IMR-90 (cell line): ENCODE results near the gene DCUN1D2. TPM values are rescaled to one million over a fixed set of nuclear protein-coding genes. Genes with fewer than 3 reads are reported as not detected.

Source experiments
- ATAC-seq: fragments of 200-7000 bp; cut with Tn5 transposase; 2 replicates; pipeline ENCODE4 v1.9.1; 2020; ENCODE audit warnings: low read depth, mild to moderate bottlenecking, moderate library complexity
- BruUV-seq: library from RNA; stranded (reverse); fragments of 400-500 nt; replicated peaks from 2 replicates; lab custom pipeline; 2021; lab: Mats Ljungman, UMichigan
- CTCF ChIA-PET: fragments of 300-600 bp; formaldehyde crosslinking; extraction: SDS; loops from one replicate; lab custom pipeline; 2021; ENCODE audit warnings: antibody characterized with exemption; lab: Yijun Ruan, JAX
- POLR2A ChIA-PET: fragments of 300-600 bp; sonication (Branson Sonifier 250); formaldehyde crosslinking; loops from one replicate; lab custom pipeline; 2022; ENCODE audit warnings: antibody characterized with exemption; ENCODE audit not compliant: unreplicated experiment; lab: Charles Lee
- DNase-seq: peaks from one replicate; pipeline ENCODE4 v3.0.0; 2013
- H2AFZ ChIP-seq: replicated peaks from 2 replicates; pipeline ENCODE3; 2013; ENCODE audit warnings: low read length, mild to moderate bottlenecking; ENCODE audit not compliant: poor library complexity
- H2AK5ac ChIP-seq: 2 replicates; pipeline ENCODE4 v1.6.1; 2013; ENCODE audit warnings: low read depth, low read length, inconsistent platforms
- H2AK9ac ChIP-seq: replicated peaks from 2 replicates; pipeline ENCODE3; 2013; ENCODE audit warnings: mild to moderate bottlenecking, low read depth, low read length, moderate library complexity; ENCODE audit not compliant: poor library complexity
- H2BK120ac ChIP-seq: 2 replicates; pipeline ENCODE4 v1.6.1; 2013; ENCODE audit warnings: low read depth, low read length, inconsistent platforms
- H2BK15ac ChIP-seq: 3 replicates; pipeline ENCODE4 v1.6.1; 2013; ENCODE audit warnings: low read depth, low read length, inconsistent platforms
- H2BK20ac ChIP-seq: 2 replicates; pipeline ENCODE4 v1.6.1; 2013; ENCODE audit warnings: low read depth, mild to moderate bottlenecking, inconsistent platforms, low read length, moderate library complexity
- H2BK5ac ChIP-seq: 2 replicates; pipeline ENCODE4 v1.6.1; 2013; ENCODE audit warnings: mild to moderate bottlenecking, low read depth, low read length, inconsistent platforms; ENCODE audit not compliant: poor library complexity, severe bottlenecking
- H3K14ac ChIP-seq: replicated peaks from 2 replicates; pipeline ENCODE4 v1.6.1; 2013; ENCODE audit warnings: low read depth, low read length, inconsistent platforms
- H3K18ac ChIP-seq: 2 replicates; pipeline ENCODE4 v1.6.1; 2013; ENCODE audit warnings: low read depth, low read length, control low read depth
- H3K23ac ChIP-seq: 2 replicates; pipeline ENCODE4 v1.6.1; 2013; ENCODE audit warnings: low read depth, low read length, inconsistent platforms
- H3K27ac ChIP-seq: 2 replicates; pipeline ENCODE4 v1.5.1; 2013; ENCODE audit warnings: mild to moderate bottlenecking, control low read depth, low read length; ENCODE audit not compliant: insufficient read depth
- H3K27me3 ChIP-seq: 2 replicates; pipeline ENCODE4 v1.6.1; 2013; ENCODE audit warnings: low read length; ENCODE audit not compliant: control insufficient read depth, insufficient read depth
- H3K36me3 ChIP-seq: 2 replicates; pipeline ENCODE4 v1.6.1; 2013; ENCODE audit warnings: low read length, mixed read lengths; ENCODE audit not compliant: control insufficient read depth, insufficient read depth
- H3K4ac ChIP-seq: 2 replicates; pipeline ENCODE4 v1.6.1; 2013; ENCODE audit warnings: low read depth, low read length, inconsistent platforms
- H3K4me1 ChIP-seq: 2 replicates; pipeline ENCODE4 v1.6.1; 2013; ENCODE audit warnings: low read length, mixed read lengths; ENCODE audit not compliant: control insufficient read depth, insufficient read depth
- H3K4me2 ChIP-seq: 2 replicates; pipeline ENCODE4 v1.6.1; 2013; ENCODE audit warnings: low read depth, mild to moderate bottlenecking, control low read depth, low read length, moderate library complexity
- H3K4me3 ChIP-seq: 2 replicates; pipeline ENCODE4 v1.5.1; 2013; ENCODE audit warnings: low read depth, mild to moderate bottlenecking, control low read depth, low read length, moderate library complexity; ENCODE audit not compliant: insufficient read depth
- H3K56ac ChIP-seq: 2 replicates; pipeline ENCODE4 v1.6.1; 2013; ENCODE audit warnings: low read length, inconsistent platforms; ENCODE audit not compliant: insufficient read depth; ENCODE audit errors: extremely low read depth
- H3K79me1 ChIP-seq, 2 experiments: 2 replicates each; pipeline ENCODE4 v1.6.1; 2013; ENCODE audit warnings: low read length in 2 of 2, inconsistent platforms in 1 of 2, low read depth in 1 of 2
- H3K9ac ChIP-seq: 2 replicates; pipeline ENCODE4 v1.6.1; 2013; ENCODE audit warnings: low read depth, low read length, control low read depth
- H3K9me1 ChIP-seq: 2 replicates; pipeline ENCODE4 v1.6.1; 2013; ENCODE audit warnings: low read length, inconsistent platforms; ENCODE audit not compliant: insufficient read depth
- H3K9me3 ChIP-seq: 2 replicates; pipeline ENCODE4 v1.6.1; 2013; ENCODE audit warnings: low read length; ENCODE audit not compliant: control insufficient read depth, insufficient read depth
- H4K20me1 ChIP-seq: 2 replicates; pipeline ENCODE4 v1.6.1; 2013; ENCODE audit warnings: low read length, inconsistent platforms; ENCODE audit not compliant: insufficient read depth
- H4K5ac ChIP-seq: 2 replicates; pipeline ENCODE4 v1.6.1; 2013; ENCODE audit warnings: mild to moderate bottlenecking, low read depth, low read length, control low read depth
- H4K8ac ChIP-seq, 2 experiments: 2 replicates each; pipeline ENCODE4 v1.6.1; 2013; ENCODE audit warnings: low read depth in 2 of 2, low read length in 2 of 2, control low read depth in 1 of 2, inconsistent platforms in 1 of 2
- H4K91ac ChIP-seq: 2 replicates; pipeline ENCODE4 v1.6.1; 2013; ENCODE audit warnings: low read depth, low read length, inconsistent platforms; ENCODE audit not compliant: insufficient read depth
- CTCF ChIP-seq: conservative IDR thresholded peaks from 2 replicates; pipeline ENCODE4 v1.5.1; 2012; ENCODE audit warnings: mild to moderate bottlenecking, low read depth, low read length, improper control_type of control experiment
- RAD21 ChIP-seq: IDR thresholded peaks from 2 replicates; pipeline ENCODE4 v1.6.1; 2012; ENCODE audit warnings: low read length, improper control_type of control experiment
- whole genome bisulfite sequencing, 2 experiments: methylation state at CpG; one replicate each; pipeline versions ENCODE4 v1.1.5 to v1.1.7; 2013; ENCODE audit warnings: missing lambda C conversion rate in 2 of 2; ENCODE audit not compliant: insufficient read length in 1 of 2; ENCODE audit errors: extremely low coverage in 2 of 2; 5-methylcytosine and 5-hydroxymethylcytosine counted together
- dilution Hi-C: fragments of 300-500 bp; cut with HindIII; formaldehyde crosslinking; loops from one replicate; pipeline ENCODE4 v1.14.3; 2018; ENCODE audit warnings: low sequenced_read_pairs; ENCODE audit not compliant: unreplicated experiment
- in situ Hi-C: fragments of 300-500 bp; cut with MboI; formaldehyde crosslinking; loops from 3 replicates; pipeline ENCODE4 v1.14.3; 2019; ENCODE audit warnings: low sequenced_read_pairs, inconsistent platforms, mixed read lengths
- intact Hi-C: fragments of 100-400 bp; cut with micrococcal nuclease; formaldehyde crosslinking; loops from 2 replicates; pipeline ENCODE4 v1.10.0; 2022
- polyA plus RNA-seq, 3 experiments: library from polyadenylated mRNA; depleted of rRNA; stranded (reverse); fragments of >200 nt; gene quantifications; 2 replicates each; pipeline ENCODE4 v1.2.3, GENCODE V29; 2012; ENCODE audit warnings: low replicate concordance in 1 of 3
- total RNA-seq: library from RNA; depleted of rRNA; stranded (reverse); fragments of >200 nt; gene quantifications from 2 replicates; pipeline ENCODE4 v1.2.3, GENCODE V29; 2012

The DCUN1D2 gene
- total and polyA plus RNA-seq, 2 of the 4 experiments (the other 2 are of a cell fraction) = 8.1 to 11.5 TPM

DNA sequence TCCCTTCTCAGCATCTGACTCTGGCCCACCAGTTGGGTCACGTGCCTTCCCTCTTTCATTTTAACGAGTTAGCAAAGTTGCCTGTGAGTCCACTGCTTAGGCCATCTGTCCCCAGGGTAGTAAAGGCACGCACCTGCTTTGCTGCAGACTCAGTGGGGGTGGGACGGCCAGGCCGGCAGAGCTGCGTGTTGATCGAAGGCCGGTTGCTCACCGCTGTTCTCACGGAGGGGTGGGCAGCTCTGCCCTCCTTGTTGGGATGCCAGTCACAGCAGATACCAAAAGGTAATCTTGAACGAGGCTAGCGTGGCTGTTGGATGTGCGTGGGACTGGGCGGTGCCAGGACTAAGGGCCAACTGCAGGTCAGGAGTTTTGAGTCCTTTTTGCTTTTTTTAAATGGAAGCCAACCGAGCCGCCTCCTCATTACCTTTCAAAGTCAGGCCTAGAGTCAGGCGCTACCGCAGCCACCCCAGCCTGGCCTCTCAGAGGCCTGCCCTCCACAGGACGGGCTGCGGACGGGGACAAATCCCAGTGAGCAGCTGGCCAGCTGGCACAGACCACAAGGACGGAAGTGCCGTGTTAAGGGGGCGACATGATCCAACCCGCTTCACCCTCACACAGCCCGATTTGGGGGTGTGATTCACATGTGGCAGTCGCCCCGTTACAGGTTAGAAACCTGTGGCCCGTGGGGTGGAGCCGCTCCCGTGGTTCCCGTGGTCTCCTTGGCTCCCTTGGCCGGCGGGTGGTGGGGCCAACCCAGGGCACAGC lies 57.8 kb downstream of the DCUN1D2 start:
- Histone ChIP-seq H3K4ac (no peak overlapping the region), H3K14ac (no peak overlapping the region), H2AK5ac (no peak overlapping the region), H3K27me3 (no peaks in the 10 kb centered on the region), H3K4me3 (no peak overlapping the region), H3K56ac (no peak overlapping the region), H3K4me2 (no peak overlapping the region), H3K18ac (no peak overlapping the region), H4K20me1 (no peaks in the 10 kb centered on the region), H2AFZ (peak overlapping the region; percentile 39), H4K5ac (no peak overlapping the region), H3K9me3 (no peaks in the 10 kb centered on the region), H2BK120ac (no peak overlapping the region), H2BK5ac (no peak overlapping the region), H2BK15ac (no peak overlapping the region), H3K27ac (no peak overlapping the region), H4K91ac (no peak overlapping the region), H4K8ac (no peak overlapping the region), H2AK9ac (no peak overlapping the region), H3K23ac (no peak overlapping the region), H3K9ac (no peak overlapping the region), H2BK20ac (no peak overlapping the region), H3K4me1 (peaks cover 8% of the 10 kb centered on the region; the same call in 1 of the 2 replicates), H3K79me1 (no peaks in the 10 kb centered on the region), H3K36me3 (no peaks in the 10 kb centered on the region), H3K9me1 (no peaks in the 10 kb centered on the region)
- intact Hi-C loops = no loop called here
- BruUV-seq = no TSS peak
- DNase-seq (no peak), ATAC-seq (no peak)
- CTCF ChIA-PET = no interaction called here
- WGBS, 2 experiments = 91% methylated on average over 16 of the region's 34 CpGs; no CpG with 5 or more reads in 1 of the 2 experiments
- dilution Hi-C loops = no loop called here
- TF ChIP-seq RAD21 (no peak), CTCF (no peak)
- in situ Hi-C loops = no loop called here
- POLR2A ChIA-PET = no interaction called here
